AG04449 (cell line): ENCODE results near the gene RADIL.
"Not testable (repeated sequence)": the region's sequence is repeated elsewhere in the genome, so short reads cannot be mapped to it uniquely, and the experiment has no call there.

Source experiments
- CTCF ChIA-PET: fragments of 350-600 bp; formaldehyde crosslinking; extraction: SDS; loops from one replicate; lab custom pipeline; 2021; ENCODE audit warnings: antibody characterized with exemption; lab: Yijun Ruan, JAX
- POLR2A ChIA-PET: fragments of 400-600, 350-600 bp; formaldehyde crosslinking; extraction: SDS; loops from one replicate; lab custom pipeline; 2020; ENCODE audit warnings: antibody characterized with exemption, inconsistent platforms; lab: Yijun Ruan, JAX
- DNase-seq: peaks from one replicate; pipeline ENCODE4 v3.0.0-alpha.2; 2010; ENCODE audit warnings: low read depth, low spot score
- H3K4me3 ChIP-seq: 2 replicates; pipeline ENCODE4 v1.5.1; 2011; ENCODE audit warnings: low read depth, mild to moderate bottlenecking, control low read depth, low read length
- CTCF ChIP-seq: IDR thresholded peaks from one replicate; pipeline ENCODE4 v1.5.1; 2011; ENCODE audit warnings: mild to moderate bottlenecking, moderate library complexity, low read length, control low read depth, inconsistent platforms; ENCODE audit not compliant: insufficient read depth; ENCODE audit errors: missing control alignments

RADIL gene

DNA sequence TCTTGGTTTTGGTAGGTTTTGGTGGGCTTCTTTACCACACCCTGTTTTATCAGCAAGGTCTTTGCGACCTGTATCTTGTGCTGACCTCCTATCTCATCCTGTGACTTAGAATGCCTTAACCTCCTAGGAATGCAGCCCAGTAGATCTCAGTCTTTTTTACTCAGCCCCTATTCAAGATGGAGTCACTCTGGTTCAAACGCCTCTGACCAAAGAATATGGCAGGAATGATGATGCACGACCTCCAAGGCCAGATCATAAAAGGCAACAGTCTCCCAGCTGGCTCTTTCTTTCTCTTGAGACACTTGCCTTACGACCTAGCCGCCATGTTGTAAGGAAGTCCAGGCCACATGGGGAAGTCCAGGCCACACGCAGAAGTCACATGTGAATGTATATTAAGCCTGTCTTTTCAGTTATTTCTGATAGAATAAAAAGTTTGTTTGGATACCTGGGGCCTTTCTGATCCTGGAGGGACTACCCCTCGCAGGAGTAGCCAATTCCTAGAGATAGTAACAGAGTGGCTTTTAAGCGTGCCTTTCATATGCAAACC is 10.5 kb upstream of the RADIL start:
- DNase-seq: no peak
- TF ChIP-seq CTCF: no peak
- CTCF ChIA-PET: no interaction called here
- POLR2A ChIA-PET: no interaction called here
- H3K4me3 ChIP-seq: no peak overlapping the region

DNA sequence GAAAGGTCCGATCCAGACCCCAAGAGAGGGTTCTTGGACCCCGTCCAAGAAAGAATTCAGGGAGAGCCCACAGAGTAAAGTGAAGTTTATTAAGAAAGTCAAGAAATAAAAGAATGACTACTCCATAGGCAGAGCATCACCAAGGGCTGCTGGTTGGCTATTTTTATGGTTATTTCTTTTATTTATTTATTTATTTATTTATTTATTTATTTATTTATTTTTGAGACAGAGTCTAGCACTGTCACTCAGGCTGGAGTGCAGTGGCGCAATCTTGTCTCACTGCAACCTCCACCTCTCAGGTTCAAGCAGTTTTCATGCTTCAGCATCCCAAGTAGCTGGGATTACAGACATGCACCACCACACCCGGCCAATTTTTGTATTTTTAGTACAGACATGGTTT is 9.7 kb upstream of the RADIL start:
- POLR2A ChIA-PET, H3K4me3 ChIP-seq, DNase-seq: not testable (repeated sequence)
- CTCF ChIA-PET: interaction anchor here (0.7 kb wide), 1 partner anchor 9 kb away, joined by 3 read pairs; the partner anchor contains the start of gene RADIL

DNA sequence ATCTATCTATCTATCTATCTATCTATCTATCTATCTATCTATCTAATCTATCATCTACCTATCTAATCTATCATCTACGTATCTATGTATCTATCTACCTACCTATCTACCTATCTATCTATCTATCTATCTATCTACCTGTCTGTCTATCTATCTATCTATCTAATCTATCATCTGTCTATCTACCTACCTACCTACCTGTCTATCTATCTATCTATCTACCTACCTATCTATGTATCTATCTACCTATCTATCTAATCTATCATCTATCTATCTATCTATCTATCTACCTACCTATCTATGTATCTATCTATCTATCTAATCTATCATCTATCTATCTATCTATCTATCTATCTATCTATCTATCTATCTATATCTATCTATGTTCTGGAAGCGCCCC is 8.0 kb upstream of the RADIL start:
- CTCF ChIA-PET: interaction anchor here (0.9 kb wide), 1 partner anchor 9 kb away, joined by 3 read pairs; no protein-coding TSS in a partner anchor
- DNase-seq, POLR2A ChIA-PET, H3K4me3 ChIP-seq: not testable (repeated sequence)

DNA sequence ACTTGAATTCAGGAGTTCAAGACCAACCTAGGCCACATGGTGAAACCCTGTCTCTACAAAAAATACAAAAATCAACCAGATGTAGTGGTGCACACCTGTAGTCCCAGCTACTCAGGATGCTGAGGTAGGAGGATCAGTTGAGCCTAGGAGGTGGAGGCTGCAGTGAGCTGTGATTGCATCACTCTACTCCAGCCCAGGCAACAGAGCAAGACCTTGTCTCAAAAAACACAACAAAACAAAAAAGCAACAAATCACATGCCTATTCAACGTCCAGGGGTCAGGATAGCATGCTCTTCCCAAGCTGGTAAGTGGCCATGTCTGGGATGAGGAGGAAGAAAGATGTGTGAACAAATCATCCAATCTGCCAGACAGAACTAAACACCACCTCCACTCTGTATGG is 6.2 kb upstream of the RADIL start:
- H3K4me3 ChIP-seq: no peak overlapping the region
- TF ChIP-seq CTCF: no peak
- ChIA-PET POLR2A (no interaction called here), CTCF (no interaction called here)
- no peak for DNase-seq

DNA sequence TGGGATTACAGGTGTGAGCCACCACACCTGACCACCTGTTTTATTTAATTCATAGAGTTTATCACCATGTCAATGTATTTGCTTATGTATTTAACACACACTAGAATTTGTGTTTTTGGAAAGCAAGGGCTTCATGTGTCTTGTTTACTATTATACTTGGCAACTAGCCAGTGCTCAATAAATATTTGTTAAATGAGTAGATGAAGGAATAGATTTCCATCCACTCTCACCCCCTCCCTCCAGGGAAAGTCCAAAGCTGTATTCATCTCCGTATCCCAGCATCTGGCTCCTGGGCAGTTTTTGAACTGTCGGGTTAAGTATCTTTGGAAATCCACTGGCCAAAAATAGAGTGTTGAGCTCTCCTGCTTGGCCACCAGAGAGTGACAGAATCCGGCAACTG is 4.6 kb upstream of the RADIL start:
- POLR2A ChIA-PET: no interaction called here
- DNase-seq: no peak
- TF ChIP-seq CTCF: no peak
- CTCF ChIA-PET: no interaction called here
- no peak overlapping the region for H3K4me3 ChIP-seq

- no peak for DNase-seq
- H3K4me3 ChIP-seq: no peak overlapping the region
- no peak for TF ChIP-seq CTCF
- CTCF ChIA-PET: no interaction called here
- POLR2A ChIA-PET: no interaction called here
These were observed 3.2 kb upstream of the RADIL start for GRCh38 chr7:4886671-4887070.

DNA sequence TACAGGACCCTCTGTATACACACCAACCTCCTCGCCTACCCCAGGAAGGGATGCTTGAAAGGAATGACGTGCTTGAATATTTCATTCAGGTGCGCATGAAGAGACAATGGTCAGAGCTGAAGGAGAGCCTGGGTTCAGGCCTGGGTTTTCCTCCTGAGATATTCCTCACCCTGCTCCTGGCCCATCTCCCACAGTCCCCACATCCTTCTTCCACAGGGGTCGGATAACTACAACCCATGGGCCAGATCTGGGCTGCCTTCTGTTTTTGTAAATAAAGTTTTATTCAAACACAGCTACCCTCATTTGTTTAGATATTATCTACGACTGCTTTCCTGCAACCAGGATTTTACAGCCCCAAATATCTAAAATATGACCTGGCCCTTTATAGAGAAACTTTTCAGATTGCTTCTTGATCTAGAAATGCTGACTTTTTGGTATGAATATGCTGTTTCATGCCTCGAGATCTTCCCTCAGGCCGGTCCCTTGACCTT is 1.8 kb upstream of the RADIL start:
- no peak for TF ChIP-seq CTCF
- POLR2A ChIA-PET: no interaction called here
- no peak for DNase-seq
- CTCF ChIA-PET: interaction anchor here (0.7 to 4.4 kb wide), 3 partner anchors 15 to 87 kb away, joined by 3 to 34 read pairs (median 5); no protein-coding TSS in a partner anchor
- no peak overlapping the region for H3K4me3 ChIP-seq
